Liver (tissue), 9 donors: ENCODE measurements around the gene GHITM. TPM values are rescaled to one million over a fixed set of nuclear protein-coding genes. Genes with fewer than 3 reads are reported as not detected.

Experiments used
- DNase-seq: peaks from one replicate; pipeline ENCODE4 v3.0.0-alpha.2; 2017; ENCODE audit warnings: low spot score
- H3K27ac ChIP-seq, 2 donors: one replicate each; pipeline ENCODE4 v1.7.0; 2013; ENCODE audit warnings: inconsistent platforms in 2 of 2, low read length in 2 of 2, control low read depth in 1 of 2, low read depth in 1 of 2, mild to moderate bottlenecking in 1 of 2
- H3K27me3 ChIP-seq, 4 donors: one replicate each; pipeline versions ENCODE4 v1.6.1 to v1.7.0; 2013; ENCODE audit warnings: low read length in 3 of 4, inconsistent platforms in 1 of 4, mild to moderate bottlenecking in 1 of 4, moderate library complexity in 1 of 4; ENCODE audit not compliant: control insufficient read depth in 4 of 4, insufficient read depth in 4 of 4
- H3K36me3 ChIP-seq, 4 donors: one replicate each; pipeline versions ENCODE4 v1.6.1 to v1.7.0; 2013; ENCODE audit warnings: low read length in 3 of 4, mild to moderate bottlenecking in 3 of 4, low read depth in 1 of 4, moderate library complexity in 1 of 4; ENCODE audit not compliant: control insufficient read depth in 4 of 4, insufficient read depth in 3 of 4
- H3K4me1 ChIP-seq, 4 donors: one replicate each; pipeline versions ENCODE4 v1.6.1 to v1.7.0; 2013; ENCODE audit warnings: low read length in 3 of 4, mild to moderate bottlenecking in 3 of 4, moderate library complexity in 1 of 4; ENCODE audit not compliant: control insufficient read depth in 4 of 4, insufficient read depth in 4 of 4
- H3K4me3 ChIP-seq, 3 donors: one replicate each; pipeline versions ENCODE4 v1.6.1 to v1.7.0; 2013; ENCODE audit warnings: low read length in 3 of 3, control low read depth in 1 of 3, low read depth in 1 of 3, mild to moderate bottlenecking in 1 of 3
- H3K9ac ChIP-seq, 2 donors: one replicate each; pipeline ENCODE4 v1.7.0; 2013; ENCODE audit warnings: low read length in 2 of 2, mild to moderate bottlenecking in 2 of 2, moderate library complexity in 2 of 2, control low read depth in 1 of 2, low read depth in 1 of 2
- H3K9me3 ChIP-seq, 4 donors: one replicate each; pipeline versions ENCODE4 v1.6.1 to v1.7.0; 2013; ENCODE audit warnings: low read length in 3 of 4; ENCODE audit not compliant: control insufficient read depth in 4 of 4
- ATF3 ChIP-seq: IDR thresholded peaks from 2 replicates; pipeline ENCODE4 v1.6.1; 2016; ENCODE audit warnings: antibody characterized with exemption
- CTCF ChIP-seq: fragments of 150-350 bp; IDR thresholded peaks from 2 replicates; pipeline ENCODE4 v1.5.1; 2017; ENCODE audit warnings: improper control_type of control experiment, low read depth, low read length; ENCODE audit not compliant: missing input control
- EGR1 ChIP-seq, 2 donors: IDR thresholded peaks; 2 replicates each; pipeline ENCODE4 v1.6.1; 2016 to 2018; ENCODE audit warnings: antibody characterized with exemption in 2 of 2, low read depth in 2 of 2
- FOXA1 ChIP-seq: IDR thresholded peaks from 2 replicates; pipeline ENCODE4 v1.6.1; 2016; ENCODE audit warnings: antibody characterized with exemption
- FOXA2 ChIP-seq: IDR thresholded peaks from 2 replicates; pipeline ENCODE4 v1.6.1; 2016; ENCODE audit warnings: antibody characterized with exemption
- GABPA ChIP-seq, 2 donors: IDR thresholded peaks in 1 of 2; conservative IDR thresholded peaks in 1 of 2; 2 replicates each; pipeline ENCODE4 v1.6.1; 2016; ENCODE audit warnings: antibody characterized with exemption in 2 of 2, mild to moderate bottlenecking in 1 of 2, moderate library complexity in 1 of 2
- HNF4A ChIP-seq, 2 donors: conservative IDR thresholded peaks; 2 replicates each; pipeline ENCODE4 v1.6.1; 2016; ENCODE audit warnings: antibody characterized with exemption in 2 of 2, mild to moderate bottlenecking in 2 of 2
- HNF4G ChIP-seq: IDR thresholded peaks from 2 replicates; pipeline ENCODE4 v1.6.1; 2016; ENCODE audit warnings: antibody characterized with exemption
- JUND ChIP-seq, 2 donors: IDR thresholded peaks; 2 replicates each; pipeline ENCODE4 v1.6.1; 2016; ENCODE audit warnings: antibody characterized with exemption in 2 of 2
- MAX ChIP-seq: IDR thresholded peaks from 2 replicates; pipeline ENCODE4 v1.6.1; 2016; ENCODE audit warnings: antibody characterized with exemption
- NR2F2 ChIP-seq: IDR thresholded peaks from 2 replicates; pipeline ENCODE4 v1.6.1; 2016; ENCODE audit warnings: antibody characterized with exemption
- RAD21 ChIP-seq, 2 donors: IDR thresholded peaks; 2 replicates each; pipeline ENCODE4 v1.6.1; 2016; ENCODE audit warnings: antibody characterized with exemption in 2 of 2, mild to moderate bottlenecking in 2 of 2
- REST ChIP-seq: IDR thresholded peaks from 2 replicates; pipeline ENCODE4 v1.6.1; 2016; ENCODE audit warnings: antibody characterized with exemption, mild to moderate bottlenecking
- RXRA ChIP-seq, 2 donors: IDR thresholded peaks; 2 replicates each; pipeline ENCODE4 v1.6.1; 2017 to 2018; ENCODE audit warnings: antibody characterized with exemption in 2 of 2, mild to moderate bottlenecking in 1 of 2
- SP1 ChIP-seq: IDR thresholded peaks from 2 replicates; pipeline ENCODE4 v1.6.1; 2018; ENCODE audit warnings: antibody characterized with exemption, mild to moderate bottlenecking
- TAF1 ChIP-seq: conservative IDR thresholded peaks from 2 replicates; pipeline ENCODE4 v1.6.1; 2016; ENCODE audit warnings: antibody characterized with exemption, mild to moderate bottlenecking
- YY1 ChIP-seq: IDR thresholded peaks from 2 replicates; pipeline ENCODE4 v1.6.1; 2016; ENCODE audit warnings: antibody characterized with exemption, mild to moderate bottlenecking
- ZBTB33 ChIP-seq: IDR thresholded peaks from 2 replicates; pipeline ENCODE4 v1.6.1; 2016; ENCODE audit warnings: antibody characterized with exemption
- WGBS: extraction: QIAGEN DNeasy Blood & Tissue Kit; methylation state at CpG from one replicate; pipeline ENCODE4 v1.1.7; 2013; 5-methylcytosine and 5-hydroxymethylcytosine counted together
- polyA plus RNA-seq, 2 donors: library from polyadenylated mRNA; stranded (reverse) in 1 of 2; unstranded in 1 of 2; fragments of 200-250 nt in 1 of 2; fragments of >200 nt in 1 of 2; fragmentation: Nextera tagmentation in 1 of 2; extraction: Ambion mirVana in 1 of 2; gene quantifications; one replicate each; pipeline versions ENCODE4 v1.2.1 to v1.2.3, GENCODE V29; 2013 to 2015
- total RNA-seq, 2 donors: library from RNA; depleted of rRNA; stranded (reverse); fragments of >200 nt; gene quantifications; one replicate each; pipeline ENCODE4 v1.2.3, GENCODE V29; 2014
- donor health status: healthy.
- donor health status: healthy.
- donor health status: healthy.
- donor health status: healthy.
- donor health status: healthy.

GHITM gene
- total and polyA plus RNA-seq, 4 donors = 156 to 252 (median 194) TPM

- Histone ChIP-seq H3K4me3 (no peak overlapping the region), H3K27me3 (peaks cover 0 to 4% (median 1%) of the 10 kb centered on the region in 4 donors), H3K4me1 (peaks cover 0 to 2% (median 0%) of the 10 kb centered on the region in 4 donors), H3K27ac (no peak overlapping the region), H3K36me3 (peaks cover 0 to 13% (median 5%) of the 10 kb centered on the region in 4 donors), H3K9ac (no peak overlapping the region), H3K9me3 (no peaks in the 10 kb centered on the region)
- 79% methylated on average over 4 of the region's 4 CpGs for WGBS
- no peak for TF ChIP-seq REST
- no peak for TF ChIP-seq NR2F2
- no peak for TF ChIP-seq TAF1
- no peak for TF ChIP-seq HNF4A (conservative IDR thresholded peaks at IDR 0.05)
- TF ChIP-seq CTCF = no peak
- TF ChIP-seq FOXA2 = no peak
- TF ChIP-seq ZBTB33 = no peak
- TF ChIP-seq FOXA1 = no peak
- no peak for TF ChIP-seq EGR1 (IDR thresholded peaks at IDR 0.05; ENCODE audit: low read depth in 2 of 2)
- TF ChIP-seq RXRA (IDR thresholded peaks at IDR 0.05) = no peak
- TF ChIP-seq MAX = no peak
- no peak for TF ChIP-seq YY1
- no peak for TF ChIP-seq ATF3
- no peak for TF ChIP-seq JUND (IDR thresholded peaks at IDR 0.05)
- no peak for TF ChIP-seq GABPA (IDR thresholded peaks at IDR 0.05 in 1 of 2, conservative IDR thresholded peaks at IDR 0.05 in 1 of 2)
- no peak for TF ChIP-seq RAD21 (IDR thresholded peaks at IDR 0.05)
- TF ChIP-seq HNF4G = no peak
- TF ChIP-seq SP1 = no peak
- DNase-seq = no peak
These were observed 19.2 kb downstream of the GHITM start for GRCh38 chr10:84158550-84158949.
